AG04450 (cell line): ENCODE measurements around the gene TSPAN33. TPM values are rescaled to one million over a fixed set of nuclear protein-coding genes. Genes with fewer than 3 reads are reported as not detected.

ENCODE experiments used
- CTCF ChIA-PET: fragments of 300-600, 350-600 bp; formaldehyde crosslinking; extraction: SDS; loops from one replicate; lab custom pipeline; 2022; ENCODE audit warnings: antibody characterized with exemption, inconsistent platforms; lab: Charles Lee
- POLR2A ChIA-PET: fragments of 350-600 bp; formaldehyde crosslinking; extraction: SDS; loops from one replicate; lab custom pipeline; 2021; ENCODE audit warnings: antibody characterized with exemption, inconsistent platforms; lab: Yijun Ruan, JAX
- DNase-seq: peaks from one replicate; pipeline ENCODE4 v3.0.0-alpha.2; 2011; ENCODE audit warnings: low read depth, low spot score
- H3K27ac ChIP-seq: one replicate; pipeline ENCODE4 v1.5.1; 2012; ENCODE audit warnings: low read depth, low read length, control low read depth
- H3K27me3 ChIP-seq: one replicate; pipeline ENCODE4 v1.6.0; 2012; ENCODE audit warnings: low read length; ENCODE audit not compliant: control insufficient read depth, insufficient read depth
- H3K4me3 ChIP-seq: 2 replicates; pipeline ENCODE4 v1.5.1; 2011; ENCODE audit warnings: mild to moderate bottlenecking, low read depth, low read length, control low read depth
- H3K9me3 ChIP-seq: 2 replicates; pipeline ENCODE4 v1.5.1; 2012; ENCODE audit warnings: low read length; ENCODE audit not compliant: control insufficient read depth, insufficient read depth
- CTCF ChIP-seq: IDR thresholded peaks from 2 replicates; pipeline ENCODE4 v1.5.1; 2011; ENCODE audit warnings: low read depth, low read length, control low read depth, inconsistent platforms
- polyA plus RNA-seq: library from polyadenylated mRNA; depleted of rRNA; stranded (reverse); fragments of >200 nt; gene quantifications from 2 replicates; pipeline ENCODE4 v1.2.3, GENCODE V29; 2011

TSPAN33 gene
- polyA plus RNA-seq, 1 experiment: 0.88 TPM

- Histone ChIP-seq H3K27me3 (peaks cover 5% of the 10 kb centered on the region), H3K4me3 (peak overlapping the region; percentile 82), H3K9me3 (no peaks in the 10 kb centered on the region), H3K27ac (peak overlapping the region; percentile 39)
- TF ChIP-seq CTCF: no peak
- ChIA-PET CTCF (no interaction called here), POLR2A (interaction anchor here (0.6 to 1.1 kb wide), 2 partner anchors 19 to 24 kb away, joined by 3 read pairs; no protein-coding TSS in a partner anchor)
- DNase-seq: no peak
Observed at GRCh38 chr7:129187681-129188371, 43.3 kb downstream of the TSPAN33 start.

- POLR2A ChIA-PET: interaction anchor here (0.6 to 1.1 kb wide), 5 partner anchors 15 to 706 kb away, joined by 3 to 5 read pairs (median 3); no protein-coding TSS in a partner anchor
- TF ChIP-seq CTCF: no peak
- H3K27ac ChIP-seq: peak within 1 kb of the TSS; percentile 39
Observed at GRCh38 chr7:129188372-129188891, 43.9 kb downstream of the TSPAN33 start, which contains the start of gene SMO. Gene SMO (plus strand): TSS chr7:129188633. CDS start chr7:129189152, 519 bp downstream.

GRCh38 chr7:129188892-129189660, 44.6 kb downstream of the TSPAN33 start:
- H3K4me3 ChIP-seq: peak overlapping the region; percentile 82
- no peak for DNase-seq
- peaks cover 5% of the 10 kb centered on the region for H3K27me3 ChIP-seq
- ChIA-PET POLR2A (interaction anchor here (0.6 to 1.1 kb wide), 4 partner anchors 15 to 705 kb away, joined by 3 to 5 read pairs (median 4); no protein-coding TSS in a partner anchor), CTCF (interaction anchor here (1.0 to 2.1 kb wide), 3 partner anchors 25 to 154 kb away, joined by 3 to 15 read pairs (median 4); no protein-coding TSS in a partner anchor)
- TF ChIP-seq CTCF: no peak
- H3K27ac ChIP-seq: no peak overlapping the region
- no peaks in the 10 kb centered on the region for H3K9me3 ChIP-seq

More at GRCh38 chr7:129188372-129188891, 43.9 kb downstream of the TSPAN33 start, which contains the start of gene SMO:
- no peak for DNase-seq
- CTCF ChIA-PET: interaction anchor here (1.1 kb wide), 1 partner anchor 25 kb away, joined by 4 read pairs; no protein-coding TSS in a partner anchor
- peaks cover 5% of the 10 kb centered on the region for H3K27me3 ChIP-seq
- no peaks in the 10 kb centered on the region for H3K9me3 ChIP-seq
- peak within 1 kb of the TSS; percentile 82 for H3K4me3 ChIP-seq

- POLR2A ChIA-PET: no interaction called here
- DNase-seq: no peak
- Histone ChIP-seq H3K27ac (no peak overlapping the region), H3K9me3 (no peaks in the 10 kb centered on the region), H3K27me3 (peaks cover 3% of the 10 kb centered on the region), H3K4me3 (peak overlapping the region; percentile 82)
- CTCF ChIA-PET: interaction anchor here (1.0 to 2.1 kb wide), 2 partner anchors 26 to 153 kb away, joined by 3 to 15 read pairs; no protein-coding TSS in a partner anchor
- TF ChIP-seq CTCF: no peak
Observed at GRCh38 chr7:129189661-129190310, 45.3 kb downstream of the TSPAN33 start.
